SK-N-MC (cell line): ENCODE measurements around the gene MOB1B.

Experiments used
- EZH2 ChIP-seq: fragments of 200-600 bp; sonication (generic); IDR thresholded peaks from one replicate; pipeline ENCODE4 v1.6.1; 2017; ENCODE audit warnings: antibody characterized with exemption
- FOXP2 ChIP-seq: optimal IDR thresholded peaks from 2 replicates; pipeline ENCODE3; 2011; ENCODE audit warnings: mild to moderate bottlenecking, moderate library complexity; ENCODE audit not compliant: insufficient read depth; ENCODE audit errors: extremely low read length, control extremely low read depth
- POLR2AphosphoS5 ChIP-seq: IDR thresholded peaks from 2 replicates; pipeline ENCODE4 v1.6.1; 2012; ENCODE audit warnings: mild to moderate bottlenecking, low read depth, low read length, borderline replicate concordance

- TF ChIP-seq EZH2 (no peak), POLR2AphosphoS5 (no peak), FOXP2 (no peak)
These were observed 107.9 kb downstream of the MOB1B start for GRCh38 chr4:71009890-71010588.
